Neural crest cell (in vitro differentiated cells): Measurements from ENCODE around the gene CLEC10A. TPM values are rescaled to one million over a fixed set of nuclear protein-coding genes. Genes with fewer than 3 reads are reported as not detected.

Experiments used
- DNase-seq: peaks from one replicate; pipeline ENCODE4 v3.0.0; 2021; ENCODE audit warnings: low read depth, mixed read lengths, low spot score
- H3K27ac Mint-ChIP-seq: one replicate; pipeline ENCODE4 v1.8.0; 2021; ENCODE audit warnings: mild to moderate bottlenecking, mixed read lengths; ENCODE audit not compliant: unreplicated experiment
- H3K27me3 Mint-ChIP-seq: 2 replicates; pipeline ENCODE4 v1.8.0; 2021; ENCODE audit warnings: low read depth, mild to moderate bottlenecking, mixed read lengths
- H3K36me3 Mint-ChIP-seq: 2 replicates; pipeline ENCODE4 v1.8.0; 2021; ENCODE audit warnings: low read depth, mild to moderate bottlenecking, mixed read lengths
- H3K4me1 Mint-ChIP-seq: 2 replicates; pipeline ENCODE4 v1.8.0; 2021; ENCODE audit warnings: mixed read lengths
- H3K4me3 Mint-ChIP-seq: one replicate; pipeline ENCODE4 v1.8.0; 2021; ENCODE audit warnings: mild to moderate bottlenecking, mixed read lengths
- H3K9me3 Mint-ChIP-seq: 2 replicates; pipeline ENCODE4 v1.8.0; 2021; ENCODE audit warnings: mixed read lengths
- total RNA-seq: library from RNA; stranded (reverse); gene quantifications from 2 replicates; pipeline ENCODE4 v1.2.1, GENCODE V29; 2021
- TF ChIP-seq, protein P1 (sequence below): fragments of 200-600 bp; sonication (generic); conservative IDR thresholded peaks from 2 replicates; pipeline ENCODE4 v1.5.0; 2021; ENCODE audit warnings: antibody characterized with exemption, mild to moderate bottlenecking

The CLEC10A gene
- total RNA-seq, 1 donor from 2014 or later: not detected

DNA sequence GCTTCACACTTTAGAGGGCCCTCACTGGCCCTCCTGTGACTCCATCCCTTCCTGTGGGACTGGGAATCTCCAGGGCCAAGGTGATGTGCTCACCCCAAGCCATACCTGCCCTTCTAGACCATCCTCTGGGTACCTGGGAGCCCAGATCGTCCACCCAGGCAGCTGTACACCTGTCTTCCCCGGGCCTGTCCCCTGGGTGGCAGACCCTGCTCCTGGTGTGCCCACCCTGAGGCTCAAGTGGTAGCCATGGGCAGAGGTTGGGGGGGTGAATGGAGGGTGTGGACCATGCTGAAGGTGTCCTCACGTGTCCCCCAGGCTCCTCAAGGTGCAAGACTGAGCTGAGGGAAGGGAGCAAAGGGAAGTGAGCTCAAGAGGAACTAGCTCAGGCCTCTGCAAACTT, 9.3 kb downstream of the CLEC10A start:
- Mint-ChIP-seq H3K36me3 (peaks cover 3% of the 10 kb centered on the region), H3K4me3 (no peak overlapping the region), H3K4me1 (no peaks in the 10 kb centered on the region), H3K9me3 (peaks cover 9% of the 10 kb centered on the region), H3K27ac (no peak overlapping the region), H3K27me3 (peaks cover 10% of the 10 kb centered on the region)
- TF ChIP-seq, protein P1, sequence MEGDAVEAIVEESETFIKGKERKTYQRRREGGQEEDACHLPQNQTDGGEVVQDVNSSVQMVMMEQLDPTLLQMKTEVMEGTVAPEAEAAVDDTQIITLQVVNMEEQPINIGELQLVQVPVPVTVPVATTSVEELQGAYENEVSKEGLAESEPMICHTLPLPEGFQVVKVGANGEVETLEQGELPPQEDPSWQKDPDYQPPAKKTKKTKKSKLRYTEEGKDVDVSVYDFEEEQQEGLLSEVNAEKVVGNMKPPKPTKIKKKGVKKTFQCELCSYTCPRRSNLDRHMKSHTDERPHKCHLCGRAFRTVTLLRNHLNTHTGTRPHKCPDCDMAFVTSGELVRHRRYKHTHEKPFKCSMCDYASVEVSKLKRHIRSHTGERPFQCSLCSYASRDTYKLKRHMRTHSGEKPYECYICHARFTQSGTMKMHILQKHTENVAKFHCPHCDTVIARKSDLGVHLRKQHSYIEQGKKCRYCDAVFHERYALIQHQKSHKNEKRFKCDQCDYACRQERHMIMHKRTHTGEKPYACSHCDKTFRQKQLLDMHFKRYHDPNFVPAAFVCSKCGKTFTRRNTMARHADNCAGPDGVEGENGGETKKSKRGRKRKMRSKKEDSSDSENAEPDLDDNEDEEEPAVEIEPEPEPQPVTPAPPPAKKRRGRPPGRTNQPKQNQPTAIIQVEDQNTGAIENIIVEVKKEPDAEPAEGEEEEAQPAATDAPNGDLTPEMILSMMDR: no peak
- no peak for DNase-seq

DNA sequence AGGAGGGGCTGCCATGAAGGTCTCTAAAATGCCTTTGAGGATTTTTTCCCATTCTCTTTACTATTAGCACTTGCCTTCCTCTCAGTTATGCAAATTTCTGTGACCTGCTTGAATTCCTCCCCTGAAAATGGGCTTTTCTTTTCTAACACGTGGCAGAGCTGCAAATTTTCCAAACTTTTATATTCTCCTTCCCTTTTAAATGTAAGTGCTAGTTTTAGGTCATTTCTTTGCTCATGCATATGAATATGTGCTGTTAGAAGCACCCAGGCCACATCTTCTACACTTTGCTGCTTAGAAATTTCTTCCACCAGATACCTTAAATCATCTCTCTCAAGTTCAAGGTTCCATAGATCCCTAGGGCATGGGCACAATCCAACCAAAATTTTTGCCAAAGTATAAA, 11.8 kb downstream of the CLEC10A start:
- H3K4me1 Mint-ChIP-seq: peaks cover 10% of the 10 kb centered on the region
- peaks cover 7% of the 10 kb centered on the region for H3K9me3 Mint-ChIP-seq
- no peak overlapping the region for H3K27ac Mint-ChIP-seq
- DNase-seq: no peak
- peaks cover 10% of the 10 kb centered on the region for H3K27me3 Mint-ChIP-seq
- no peak overlapping the region for H3K4me3 Mint-ChIP-seq
- H3K36me3 Mint-ChIP-seq: peaks cover 3% of the 10 kb centered on the region
- TF ChIP-seq, protein P1: no peak

DNA sequence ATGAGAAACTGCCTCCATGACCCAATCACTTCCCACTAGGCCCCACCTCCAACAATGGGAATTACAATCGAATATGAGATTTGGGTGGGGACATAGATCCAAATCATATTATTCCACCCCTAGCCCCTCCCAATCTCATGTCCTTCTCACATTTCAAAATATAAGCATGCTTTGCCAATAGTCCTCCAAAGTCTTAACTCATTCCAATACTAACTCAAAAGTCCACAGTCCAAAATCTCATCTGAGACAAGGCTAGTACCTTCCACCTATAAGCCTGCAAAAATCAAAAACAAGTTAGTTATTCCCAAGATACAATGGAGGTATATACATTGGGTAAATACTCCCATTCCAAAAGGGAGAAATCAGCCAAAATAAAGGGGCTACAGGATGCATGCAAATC, 12.9 kb downstream of the CLEC10A start:
- peaks cover 5% of the 10 kb centered on the region for H3K27me3 Mint-ChIP-seq
- TF ChIP-seq, protein P1: no peak

DNA sequence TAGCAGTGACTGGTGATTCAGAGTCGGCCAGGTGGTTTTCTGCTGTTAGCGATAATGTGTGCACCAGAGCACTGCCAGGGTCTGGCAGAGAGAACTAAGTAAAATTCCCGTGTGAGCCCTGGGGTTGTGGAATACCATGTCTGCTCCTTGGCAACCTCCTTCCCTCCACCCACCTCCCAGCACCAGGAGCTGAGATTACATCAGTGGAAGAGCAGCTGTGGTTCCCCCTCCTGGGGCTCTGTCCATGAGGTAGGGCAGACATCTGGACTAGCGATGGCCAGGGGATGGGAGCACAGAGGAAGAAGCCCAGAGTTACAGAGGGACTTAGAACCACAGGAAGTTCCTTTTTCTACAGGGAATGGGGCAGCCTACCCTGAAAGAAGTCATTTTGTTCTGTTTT, 15.8 kb downstream of the CLEC10A start:
- no peaks in the 10 kb centered on the region for H3K27me3 Mint-ChIP-seq
- peaks cover 17% of the 10 kb centered on the region for H3K4me1 Mint-ChIP-seq
- no peak overlapping the region for H3K4me3 Mint-ChIP-seq
- peak overlapping the region; percentile 43 for H3K27ac Mint-ChIP-seq
- peaks cover 3% of the 10 kb centered on the region for H3K36me3 Mint-ChIP-seq
- TF ChIP-seq, protein P1: no peak
- peaks cover 7% of the 10 kb centered on the region for H3K9me3 Mint-ChIP-seq
- no peak for DNase-seq

More for the DNA sequence above, 12.9 kb downstream of the CLEC10A start:
- no peak overlapping the region for H3K4me3 Mint-ChIP-seq
- peaks cover 7% of the 10 kb centered on the region for H3K9me3 Mint-ChIP-seq
- peaks cover 3% of the 10 kb centered on the region for H3K36me3 Mint-ChIP-seq
- H3K4me1 Mint-ChIP-seq: peaks cover 17% of the 10 kb centered on the region
- H3K27ac Mint-ChIP-seq: no peak overlapping the region
- DNase-seq: no peak

DNA sequence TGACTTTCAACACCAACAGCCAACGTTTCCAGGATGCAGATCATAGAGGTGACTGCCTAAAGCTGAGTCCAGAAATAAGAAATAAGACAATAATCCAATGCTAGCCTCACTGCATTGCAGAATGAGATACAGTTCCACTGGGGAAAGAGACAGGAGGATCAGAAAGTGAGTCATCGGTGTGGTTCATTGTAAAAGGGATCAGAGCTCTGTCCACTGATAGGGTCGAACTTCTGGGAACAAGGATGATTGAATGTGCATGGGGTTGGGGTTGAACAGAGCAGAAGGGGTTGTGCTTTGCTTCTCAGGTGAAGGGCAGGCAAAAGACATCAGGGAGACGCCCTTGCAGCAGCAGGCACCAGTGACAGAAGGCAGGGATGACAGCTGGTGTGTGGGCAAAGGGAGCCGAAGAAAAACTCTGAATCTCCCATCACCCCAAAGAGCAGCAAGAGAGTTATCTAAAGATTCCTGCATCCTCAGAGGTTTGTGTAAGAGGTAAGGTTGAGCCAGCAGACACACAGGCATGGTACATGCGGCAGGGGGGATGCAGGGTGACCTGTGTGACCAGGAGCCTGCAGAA, 16.4 kb downstream of the CLEC10A start:
- TF ChIP-seq, protein P1: no peak
- Mint-ChIP-seq H3K27me3 (no peaks in the 10 kb centered on the region), H3K27ac (peak overlapping the region; percentile 73), H3K36me3 (peaks cover 3% of the 10 kb centered on the region), H3K4me1 (peaks cover 17% of the 10 kb centered on the region), H3K4me3 (no peak overlapping the region), H3K9me3 (peaks cover 7% of the 10 kb centered on the region)
- DNase-seq: no peak
